Measurements from ENCODE around the gene DPM1.

DPM1 gene

GRCh38 chr20:50957798-50958614 lies at the start of gene DPM1:
DPM1 (minus strand) TSS chr20:50958532; CDS start chr20:50958523, 9 bp downstream.
- peak in 1 of 2 experiments; percentile 76 for DNase-seq

GRCh38 chr20:51005214-51005613 lies 46.9 kb upstream of the DPM1 start:
- no peak for DNase-seq

- DNase-seq = no peak
Observed at GRCh38 chr20:51004781-51005180, 46.4 kb upstream of the DPM1 start.

- DNase-seq = no peak
Observed at GRCh38 chr20:51004305-51004727, 46.0 kb upstream of the DPM1 start.

GRCh38 chr20:51003753-51004152 lies 45.4 kb upstream of the DPM1 start:
- no peak for DNase-seq

GRCh38 chr20:51002633-51003032 lies 44.3 kb upstream of the DPM1 start:
- no peak for DNase-seq

GRCh38 chr20:51001430-51002265 lies 43.3 kb upstream of the DPM1 start:
- no peak for DNase-seq

GRCh38 chr20:50999355-50999754 lies 41.0 kb upstream of the DPM1 start:
- DNase-seq = no peak

- no peak for DNase-seq
Observed at GRCh38 chr20:50996901-50997865, 38.9 kb upstream of the DPM1 start.

- DNase-seq = no peak
Observed at GRCh38 chr20:50995506-50995905, 37.2 kb upstream of the DPM1 start.

GRCh38 chr20:50993876-50994275 lies 35.5 kb upstream of the DPM1 start:
- no peak for DNase-seq

GRCh38 chr20:50992733-50993457 lies 34.6 kb upstream of the DPM1 start:
- DNase-seq = no peak

- no peak for DNase-seq
Observed at GRCh38 chr20:50992336-50992732, 34.0 kb upstream of the DPM1 start.

GRCh38 chr20:50991076-50991475 lies 32.7 kb upstream of the DPM1 start:
- DNase-seq = no peak

GRCh38 chr20:50987493-50988210 lies 29.3 kb upstream of the DPM1 start:
- peak; percentile 23 to 31 for DNase-seq

- DNase-seq = no peak
Observed at GRCh38 chr20:50983321-50983720, 25.0 kb upstream of the DPM1 start.

- DNase-seq = no peak
Observed at GRCh38 chr20:50982363-50982762, 24.0 kb upstream of the DPM1 start.

GRCh38 chr20:50981714-50982048 lies 23.3 kb upstream of the DPM1 start:
- no peak for DNase-seq

GRCh38 chr20:50980851-50981713 lies 22.8 kb upstream of the DPM1 start:
- DNase-seq = peak in 1 of 2 experiments; percentile 16

- no peak for DNase-seq
Observed at GRCh38 chr20:50980071-50980681, 21.8 kb upstream of the DPM1 start.
